ENCODE measurements around the gene SEC61A2.

- 0 out of 2 replicates have a peak, but pooled peaks have one; percentile 39 for TF ChIP-seq TAF1 (IDR thresholded peaks at IDR 0.05; ENCODE audit: low read depth, low read length)
- no peak for TF ChIP-seq E2F6 (IDR thresholded peaks at IDR 0.05)
- no peak for TF ChIP-seq POLR2AphosphoS5 (IDR thresholded peaks at IDR 0.05; ENCODE audit: low read depth, low read length)
- TF ChIP-seq MAX (IDR thresholded peaks at IDR 0.05), result no peak
- TF ChIP-seq CTCF (IDR thresholded peaks at IDR 0.05; ENCODE audit: control extremely low read depth in 1 of 3, insufficient read depth in 1 of 3, low read depth in 1 of 3, low read length in 3 of 3), result peak in 1 of 3 experiments; percentile 31; a peak in 1 of 4 replicates
- peak; percentile 35 to 39; a peak in 2 of 3 replicates for TF ChIP-seq POLR2A (IDR thresholded peaks at IDR 0.05; ENCODE audit: control extremely low read depth in 1 of 2, low read depth in 2 of 2, low read length in 2 of 2)
- 0 out of 2 replicates have a peak, but pooled peaks have one; percentile 65 for TF ChIP-seq JUN (IDR thresholded peaks at IDR 0.05; ENCODE audit: low read depth, low read length)
- TF ChIP-seq TBP (IDR thresholded peaks at IDR 0.05; ENCODE audit: low read depth, low read length), result no peak
- TF ChIP-seq EGR1 (IDR thresholded peaks at IDR 0.05; ENCODE audit: borderline replicate concordance, low read depth, low read length), result no peak
- no peak for TF ChIP-seq RAD21 (IDR thresholded peaks at IDR 0.05 in 1 of 2, conservative IDR thresholded peaks at IDR 0.05 in 1 of 2; ENCODE audit: low read depth in 2 of 2, low read length in 2 of 2)
- no peak for TF ChIP-seq RFX5 (IDR thresholded peaks at IDR 0.05; ENCODE audit: borderline replicate concordance, low read depth, low read length)
- peak; percentile 75 for TF ChIP-seq JUND (IDR thresholded peaks at IDR 0.05; ENCODE audit: low read length)
Measured at GRCh38 chr10:12180221-12180974, 50.9 kb downstream of the SEC61A2 start.

Data from H1 (cell line).